ENCODE measurements around the gene TXNIP. TPM values are rescaled to one million over a fixed set of nuclear protein-coding genes. Genes with fewer than 3 reads are reported as not detected.

The TXNIP gene
- total RNA-seq, 1 donor from 2014 or later, result 1,858 TPM

DNA sequence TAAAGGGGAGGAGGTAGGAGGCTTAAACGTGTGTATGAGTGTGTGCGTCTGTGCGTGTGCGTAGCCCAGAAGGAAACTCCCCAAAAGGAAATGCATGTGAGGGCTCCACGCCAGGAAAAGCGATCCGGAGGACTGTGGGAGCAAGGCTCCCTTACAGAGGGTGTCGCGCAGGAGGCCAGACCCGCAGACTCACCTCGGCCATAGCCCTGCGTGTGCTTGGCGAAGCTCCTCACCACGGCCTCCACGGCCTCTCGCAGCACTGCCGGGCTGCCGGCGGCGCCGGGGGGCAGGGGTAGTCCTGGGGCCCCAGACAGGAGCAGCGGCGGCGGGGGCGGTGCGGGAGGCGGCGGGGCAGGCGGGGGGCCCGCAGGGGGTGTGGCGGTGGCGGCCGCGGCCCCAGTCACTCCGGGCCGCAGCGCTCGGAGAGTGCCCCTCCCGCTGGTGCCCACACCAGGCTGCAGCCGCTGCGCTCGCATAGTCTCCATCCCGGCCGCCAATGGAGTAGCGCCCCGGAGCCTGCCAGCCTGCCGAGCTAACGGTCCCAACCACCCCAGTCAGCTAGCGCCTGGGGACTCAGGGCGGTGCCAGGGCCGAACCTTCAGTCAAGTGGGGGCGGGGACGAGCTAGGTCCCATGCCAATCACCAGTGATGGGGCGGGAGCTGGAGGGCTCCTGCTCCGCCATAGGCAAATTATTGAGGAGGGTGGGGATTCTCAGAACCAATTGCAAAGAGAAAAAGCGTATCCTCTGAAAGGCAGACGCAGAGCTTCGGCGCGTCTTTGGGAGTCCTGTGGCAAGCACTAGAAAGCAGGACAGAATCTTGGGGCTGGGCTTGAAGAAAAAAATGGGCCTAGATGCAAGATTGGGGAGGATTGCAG lies 38.7 kb downstream of the TXNIP start, which contains the start of gene LIX1L:
TSS of gene LIX1L (minus strand) at position 575 of the 877 bp plus-strand sequence. CDS start at position 485, 90 bp downstream.
- no peaks in the 10 kb centered on the region for H3K9me3 ChIP-seq
- H3K4me3 ChIP-seq, result peak within 1 kb of the TSS; percentile 66 to 98
- peak within 1 kb of the TSS; percentile 95 for H3K27ac ChIP-seq
- no peaks in the 10 kb centered on the region for H3K36me3 ChIP-seq
- H3K27me3 ChIP-seq, result no peaks in the 10 kb centered on the region
- peak in 1 of 2 donors; percentile 87 for TF ChIP-seq POLR2A (IDR thresholded peaks at IDR 0.05)
- peak; percentile 92 to 98 for TF ChIP-seq POLR2AphosphoS5 (IDR thresholded peaks at IDR 0.05; ENCODE audit: insufficient read depth in 1 of 2, low read depth in 1 of 2)
- no peak for TF ChIP-seq CTCF (IDR thresholded peaks at IDR 0.05)
- intact Hi-C loops (cut with DNase I), result no loop called here
- DNase-seq (ENCODE audit: extremely low spot score in 2 of 2), result peak in 1 of 2 donors; percentile 97
- H3K4me1 ChIP-seq, result peaks cover 71% of the 10 kb centered on the region

GRCh38 chr1:145956781-145957442 lies 39.5 kb downstream of the TXNIP start:
- H3K9me3 ChIP-seq, result no peaks in the 10 kb centered on the region
- peak overlapping the region; percentile 95 for H3K27ac ChIP-seq
- no peak for TF ChIP-seq POLR2AphosphoS5 (IDR thresholded peaks at IDR 0.05; ENCODE audit: insufficient read depth in 1 of 2, low read depth in 1 of 2)
- no peak for TF ChIP-seq POLR2A (IDR thresholded peaks at IDR 0.05)
- no peak for TF ChIP-seq CTCF (IDR thresholded peaks at IDR 0.05)
- no peaks in the 10 kb centered on the region for H3K27me3 ChIP-seq
- intact Hi-C loops (cut with DNase I), result no loop called here
- no peak for DNase-seq (ENCODE audit: extremely low spot score in 2 of 2)
- peak overlapping the region; percentile 66 to 98 for H3K4me3 ChIP-seq
- H3K36me3 ChIP-seq, result no peaks in the 10 kb centered on the region
- peaks cover 63% of the 10 kb centered on the region for H3K4me1 ChIP-seq

- Histone ChIP-seq H3K27me3 (no peaks in the 10 kb centered on the region), H3K27ac (peak overlapping the region; percentile 95), H3K4me3 (peak overlapping the region; percentile 66 to 98), H3K36me3 (no peaks in the 10 kb centered on the region), H3K9me3 (no peaks in the 10 kb centered on the region), H3K4me1 (peaks cover 57% of the 10 kb centered on the region)
- intact Hi-C loops (cut with DNase I), result no loop called here
- TF ChIP-seq CTCF (IDR thresholded peaks at IDR 0.05), result no peak
- TF ChIP-seq POLR2AphosphoS5 (IDR thresholded peaks at IDR 0.05; ENCODE audit: insufficient read depth in 1 of 2, low read depth in 1 of 2), result no peak
- no peak for TF ChIP-seq POLR2A (IDR thresholded peaks at IDR 0.05)
- DNase-seq (ENCODE audit: extremely low spot score in 2 of 2), result no peak
These were observed 40.0 kb downstream of the TXNIP start for GRCh38 chr1:145956361-145956760.

- Histone ChIP-seq H3K4me3 (peak overlapping the region in 1 of 2 donors; percentile 98), H3K9me3 (no peaks in the 10 kb centered on the region), H3K36me3 (no peaks in the 10 kb centered on the region), H3K27me3 (no peaks in the 10 kb centered on the region), H3K27ac (peak overlapping the region; percentile 95), H3K4me1 (peaks cover 55% of the 10 kb centered on the region)
- TF ChIP-seq POLR2AphosphoS5 (IDR thresholded peaks at IDR 0.05; ENCODE audit: insufficient read depth in 1 of 2, low read depth in 1 of 2) (peak in 1 of 2 donors; percentile 24), POLR2A (IDR thresholded peaks at IDR 0.05) (no peak)
- no peak for DNase-seq (ENCODE audit: extremely low spot score in 2 of 2)
- intact Hi-C loops (cut with DNase I), result no loop called here
These were observed 40.9 kb downstream of the TXNIP start for GRCh38 chr1:145955436-145955835.

- Histone ChIP-seq H3K36me3 (no peaks in the 10 kb centered on the region), H3K27ac (no peak overlapping the region), H3K9me3 (no peaks in the 10 kb centered on the region), H3K4me1 (peaks cover 53% of the 10 kb centered on the region), H3K4me3 (no peak overlapping the region), H3K27me3 (no peaks in the 10 kb centered on the region)
- DNase-seq (ENCODE audit: extremely low spot score in 2 of 2), result no peak
- no peak for TF ChIP-seq POLR2AphosphoS5 (IDR thresholded peaks at IDR 0.05; ENCODE audit: insufficient read depth in 1 of 2, low read depth in 1 of 2)
- no peak for TF ChIP-seq CTCF (IDR thresholded peaks at IDR 0.05)
- intact Hi-C loops (cut with DNase I), result no loop called here
These were observed 42.5 kb downstream of the TXNIP start for GRCh38 chr1:145953861-145954260.

All from vagina (tissue), 2 donors.